Measurements from ENCODE around the gene ABI3. TPM values are rescaled to one million over a fixed set of nuclear protein-coding genes. Genes with fewer than 3 reads are reported as not detected.

The ABI3 gene
- total and polyA plus RNA-seq, 9 of the 15 experiments (the other 6 are each of a cell fraction or from before 2014, with no cell fraction given) = not detected

GRCh38 chr17:49216482-49216881, 6.0 kb downstream of the ABI3 start:
- H3K79me2 ChIP-seq (ENCODE audit: control insufficient read depth, insufficient read depth, low read length) = no peaks in the 10 kb centered on the region
- no peaks in the 10 kb centered on the region for H3K9me3 ChIP-seq (replicated peaks; ENCODE audit: control insufficient read depth, insufficient read depth, low read depth, low read length)
- FAIRE-seq (no peak), DNase-seq (ENCODE audit: extremely low read depth in 1 of 4, low spot score in 3 of 4) (no peak), ATAC-seq (no peak)
- ChIA-PET POLR2A (no interaction called here), CTCF (ENCODE audit: low intra/inter-chr PET ratio) (no interaction called here)
- BruUV-seq (replicated peaks) = no TSS peak
- H3K4me1 ChIP-seq (replicated peaks in 1 of 2; ENCODE audit: control insufficient read depth in 2 of 2, insufficient read depth in 2 of 2, low read length in 2 of 2) = peaks cover 6 to 22% of the 10 kb centered on the region in 2 experiments; a peak in 4 of 5 replicates
- intact Hi-C loops (cut with micrococcal nuclease) = no loop called here
- peaks cover 7 to 57% of the 10 kb centered on the region in 2 experiments; a peak in 3 of 5 replicates for H3K27me3 ChIP-seq (ENCODE audit: control insufficient read depth in 2 of 2, insufficient read depth in 2 of 2, low read length in 2 of 2)
- no peaks in the 10 kb centered on the region for H4K20me1 ChIP-seq (replicated peaks; ENCODE audit: control insufficient read depth, insufficient read depth, low read length)
- no peak overlapping the region for H2AFZ ChIP-seq (ENCODE audit: low read depth, low read length)
- WGBS (ENCODE audit: insufficient coverage, low coverage, missing lambda C conversion rate) = 24% methylated on average over 13 of the region's 13 CpGs
- H3K27ac ChIP-seq (ENCODE audit: extremely low read depth, low read depth, low read length) = no peak overlapping the region
- in situ Hi-C loops (cut with MboI) = no loop called here
- no peak overlapping the region for H3K4me2 ChIP-seq (ENCODE audit: insufficient read depth, low read length)
- no peak overlapping the region for H3K4me3 ChIP-seq
- H3K9me1 ChIP-seq (ENCODE audit: control insufficient read depth, insufficient read depth, low read length) = no peaks in the 10 kb centered on the region
- H3K9ac ChIP-seq (ENCODE audit: insufficient read depth in 1 of 2, low read depth in 2 of 2, low read length in 2 of 2) = no peak overlapping the region
- TF ChIP-seq NFXL1 (CRISPR knock-in tag; IDR thresholded peaks at IDR 0.05) (no peak), CXXC5 (CRISPR knock-in tag; IDR thresholded peaks at IDR 0.05) (peak; percentile 72)
- no peaks in the 10 kb centered on the region for H3K36me3 ChIP-seq (ENCODE audit: control insufficient read depth, insufficient read depth, low read length)

DNA sequence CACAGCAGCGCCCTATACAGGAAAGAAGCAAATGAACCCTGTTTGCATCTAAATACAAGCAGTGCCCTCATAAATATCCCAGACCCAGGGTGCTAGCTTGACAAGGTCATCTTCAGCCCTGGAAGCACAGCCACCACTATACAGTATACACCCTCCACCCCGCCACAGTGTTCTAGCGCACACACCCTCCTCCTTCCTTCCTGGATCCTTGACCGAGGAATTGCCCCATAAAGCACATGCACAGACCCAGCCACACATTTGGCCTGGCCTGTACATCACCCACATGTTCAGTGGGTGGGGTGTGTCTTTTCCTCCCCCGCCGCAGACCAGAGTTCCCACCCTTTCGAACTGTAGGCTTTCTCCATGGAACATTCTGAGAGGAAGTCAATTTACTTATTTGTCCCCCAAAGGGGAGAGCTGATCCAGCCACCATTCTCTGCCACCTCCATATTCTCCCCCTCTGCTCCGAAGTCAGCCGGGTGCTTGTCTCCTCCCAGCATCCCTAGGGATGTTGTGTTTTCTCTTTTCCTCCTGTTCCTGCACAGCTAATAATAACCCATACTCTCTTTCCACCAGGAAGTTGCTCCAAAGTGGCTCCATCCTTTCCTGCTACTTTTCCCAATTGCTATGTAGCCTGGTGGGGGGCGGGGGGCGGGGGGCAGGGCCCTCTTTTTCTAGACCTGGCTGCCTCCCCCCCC, 6.6 kb downstream of the ABI3 start:
- Histone ChIP-seq H3K9me3 (replicated peaks; ENCODE audit: control insufficient read depth, insufficient read depth, low read depth, low read length) (no peaks in the 10 kb centered on the region), H3K9me1 (ENCODE audit: control insufficient read depth, insufficient read depth, low read length) (no peaks in the 10 kb centered on the region), H3K4me3 (no peak overlapping the region), H3K9ac (ENCODE audit: insufficient read depth in 1 of 2, low read depth in 2 of 2, low read length in 2 of 2) (peak overlapping the region in 1 of 2 experiments; percentile 41; a peak in 1 of 4 replicates), H2AFZ (ENCODE audit: low read depth, low read length) (no peak overlapping the region), H3K27me3 (ENCODE audit: control insufficient read depth in 2 of 2, insufficient read depth in 2 of 2, low read length in 2 of 2) (peaks cover 7 to 53% of the 10 kb centered on the region in 2 experiments; a peak in 3 of 5 replicates), H4K20me1 (replicated peaks; ENCODE audit: control insufficient read depth, insufficient read depth, low read length) (no peaks in the 10 kb centered on the region), H3K36me3 (ENCODE audit: control insufficient read depth, insufficient read depth, low read length) (no peaks in the 10 kb centered on the region), H3K79me2 (ENCODE audit: control insufficient read depth, insufficient read depth, low read length) (no peaks in the 10 kb centered on the region), H3K4me1 (replicated peaks in 1 of 2; ENCODE audit: control insufficient read depth in 2 of 2, insufficient read depth in 2 of 2, low read length in 2 of 2) (peaks cover 6 to 22% of the 10 kb centered on the region in 2 experiments; a peak in 4 of 5 replicates), H3K27ac (ENCODE audit: extremely low read depth, low read depth, low read length) (no peak overlapping the region), H3K4me2 (ENCODE audit: insufficient read depth, low read length) (no peak overlapping the region)
- 1% methylated on average over 11 of the region's 11 CpGs for WGBS (ENCODE audit: insufficient coverage, low coverage, missing lambda C conversion rate)
- no peak for FAIRE-seq
- ChIA-PET CTCF (ENCODE audit: low intra/inter-chr PET ratio) (no interaction called here), POLR2A (interaction anchor here (0.6 to 1.1 kb wide), 2 partner anchors 9 to 14 kb away, joined by 3 to 5 read pairs; no protein-coding TSS in a partner anchor)
- intact Hi-C loops (cut with micrococcal nuclease) = no loop called here
- peak; percentile 53 for ATAC-seq
- TF ChIP-seq HOXB6 (CRISPR knock-in tag; IDR thresholded peaks at IDR 0.05; ENCODE audit: borderline replicate concordance) (no peak), THRAP3 (IDR thresholded peaks at IDR 0.05; ENCODE audit: borderline replicate concordance) (no peak), EGR1 (conservative IDR thresholded peaks at IDR 0.05) (0 out of 2 replicates have a peak, but pooled peaks have one; percentile 10), RCOR1 (IDR thresholded peaks at IDR 0.05; ENCODE audit: borderline replicate concordance in 1 of 2, low read depth in 2 of 2, low read length in 2 of 2) (0 out of 4 replicates have a peak, but pooled peaks of 1 of the 2 experiments have one; percentile 39), TFAP4 (CRISPR knock-in tag; IDR thresholded peaks at IDR 0.05; ENCODE audit: borderline replicate concordance) (no peak), ZNF316 (IDR thresholded peaks at IDR 0.05) (no peak)
- TF ChIP-seq, protein P1, sequence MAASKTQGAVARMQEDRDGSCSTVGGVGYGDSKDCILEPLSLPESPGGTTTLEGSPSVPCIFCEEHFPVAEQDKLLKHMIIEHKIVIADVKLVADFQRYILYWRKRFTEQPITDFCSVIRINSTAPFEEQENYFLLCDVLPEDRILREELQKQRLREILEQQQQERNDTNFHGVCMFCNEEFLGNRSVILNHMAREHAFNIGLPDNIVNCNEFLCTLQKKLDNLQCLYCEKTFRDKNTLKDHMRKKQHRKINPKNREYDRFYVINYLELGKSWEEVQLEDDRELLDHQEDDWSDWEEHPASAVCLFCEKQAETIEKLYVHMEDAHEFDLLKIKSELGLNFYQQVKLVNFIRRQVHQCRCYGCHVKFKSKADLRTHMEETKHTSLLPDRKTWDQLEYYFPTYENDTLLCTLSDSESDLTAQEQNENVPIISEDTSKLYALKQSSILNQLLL (CRISPR knock-in tag; IDR thresholded peaks at IDR 0.05; ENCODE audit: borderline replicate concordance) = no peak
- peak in 1 of 4 experiments; percentile 35 for DNase-seq (ENCODE audit: extremely low read depth in 1 of 4, low spot score in 3 of 4)
- in situ Hi-C loops (cut with MboI) = no loop called here
- no TSS peak for BruUV-seq (replicated peaks)

All from K562 (cell line).